Keratinocyte (primary cell): Measurements from ENCODE around the gene ANGEL1.

Experiments
- CTCF ChIP-seq, 3 experiments: IDR thresholded peaks in 1 of 3; conservative IDR thresholded peaks in 1 of 3; optimal IDR thresholded peaks in 1 of 3; 2 replicates in 2 of 3; 3 replicates in 1 of 3; pipeline versions ENCODE3 to v1.5.1; 2011; ENCODE audit warnings: low read length in 3 of 3, mild to moderate bottlenecking in 3 of 3, moderate library complexity in 2 of 3, control low read depth in 1 of 3, inconsistent platforms in 1 of 3; ENCODE audit not compliant: insufficient read depth in 2 of 3; ENCODE audit errors: extremely low read depth in 1 of 3
- EZH2 ChIP-seq: IDR thresholded peaks from one replicate; pipeline ENCODE4 v1.6.1; 2012; ENCODE audit warnings: inconsistent platforms, mild to moderate bottlenecking, low read length, moderate library complexity

GRCh38 chr14:76833011-76833410 lies 20.3 kb upstream of the ANGEL1 start:
- TF ChIP-seq CTCF (optimal IDR thresholded peaks at IDR 0.05 in 1 of 3, IDR thresholded peaks at IDR 0.05 in 1 of 3, conservative IDR thresholded peaks at IDR 0.05 in 1 of 3; ENCODE audit: extremely low read depth in 1 of 3, insufficient read depth in 2 of 3, low read length in 3 of 3) = no peak
- no peak for TF ChIP-seq EZH2
